Mesendoderm (in vitro differentiated cells): ENCODE results near the gene HTATIP2.
A peak's percentile ranks its signal among the peaks of the same experiment; 100 is the strongest.

Experiments
- DNase-seq: peaks from one replicate; pipeline ENCODE4 v3.0.0; 2013
- H2AK5ac ChIP-seq: 2 replicates; pipeline ENCODE4 v1.6.1; 2013; ENCODE audit warnings: low read length, inconsistent platforms
- H2BK120ac ChIP-seq: 2 replicates; pipeline ENCODE4 v1.6.1; 2013; ENCODE audit warnings: low read depth, mild to moderate bottlenecking, low read length, moderate library complexity, mixed read lengths
- H2BK15ac ChIP-seq: replicated peaks from 2 replicates; pipeline ENCODE4 v1.6.1; 2013; ENCODE audit warnings: low read depth, mild to moderate bottlenecking, moderate library complexity
- H2BK5ac ChIP-seq: 2 replicates; pipeline ENCODE4 v1.6.1; 2013; ENCODE audit warnings: low read length, inconsistent platforms
- H3K18ac ChIP-seq: 2 replicates; pipeline ENCODE4 v1.6.1; 2013; ENCODE audit warnings: mild to moderate bottlenecking, low read length, mixed read lengths
- H3K23ac ChIP-seq: one replicate; pipeline ENCODE4 v1.6.1; 2013; ENCODE audit warnings: low read length
- H3K27ac ChIP-seq: 2 replicates; pipeline ENCODE4 v1.5.1; 2013; ENCODE audit warnings: low read depth, mild to moderate bottlenecking, inconsistent platforms, low read length, moderate library complexity
- H3K27me3 ChIP-seq: 2 replicates; pipeline ENCODE4 v1.6.1; 2013; ENCODE audit warnings: low read length, control low read depth, mild to moderate bottlenecking, inconsistent platforms; ENCODE audit not compliant: insufficient read depth, poor library complexity
- H3K36me3 ChIP-seq: 2 replicates; pipeline ENCODE4 v1.6.1; 2013; ENCODE audit warnings: low read length, inconsistent platforms; ENCODE audit not compliant: control insufficient read depth, insufficient read depth
- H3K4ac ChIP-seq: one replicate; pipeline ENCODE4 v1.6.1; 2013; ENCODE audit warnings: low read depth, mild to moderate bottlenecking, low read length, moderate library complexity
- H3K4me1 ChIP-seq: 2 replicates; pipeline ENCODE4 v1.6.1; 2013; ENCODE audit warnings: low read depth, low read length, inconsistent platforms; ENCODE audit not compliant: control insufficient read depth
- H3K4me2 ChIP-seq: 2 replicates; pipeline ENCODE4 v1.6.1; 2013; ENCODE audit warnings: low read length
- H3K4me3 ChIP-seq: 2 replicates; pipeline ENCODE4 v1.5.1; 2013; ENCODE audit warnings: mild to moderate bottlenecking, low read length
- H3K56ac ChIP-seq: one replicate; pipeline ENCODE4 v1.6.1; 2013; ENCODE audit warnings: low read length
- H3K79me1 ChIP-seq: 2 replicates; pipeline ENCODE4 v1.6.1; 2013; ENCODE audit warnings: low read length, inconsistent platforms
- H3K79me2 ChIP-seq: 2 replicates; pipeline ENCODE4 v1.6.1; 2013; ENCODE audit warnings: mild to moderate bottlenecking, low read length; ENCODE audit not compliant: control insufficient read depth, insufficient read depth
- H3K9ac ChIP-seq: 2 replicates; pipeline ENCODE4 v1.6.1; 2013; ENCODE audit warnings: low read length, inconsistent platforms
- H4K5ac ChIP-seq: one replicate; pipeline ENCODE4 v1.6.1; 2013; ENCODE audit warnings: low read length
- H4K8ac ChIP-seq: one replicate; pipeline ENCODE4 v1.6.1; 2013; ENCODE audit warnings: low read depth, mild to moderate bottlenecking, control low read depth, low read length, moderate library complexity
- WGBS: extraction: QIAGEN DNeasy Blood & Tissue Kit; methylation state at CpG from one replicate; pipeline ENCODE4 v1.1.7; 2013; ENCODE audit warnings: low lambda C conversion rate, missing lambda C conversion rate; ENCODE audit not compliant: insufficient coverage; ENCODE audit errors: extremely low coverage; 5-methylcytosine and 5-hydroxymethylcytosine counted together

The HTATIP2 gene

DNA sequence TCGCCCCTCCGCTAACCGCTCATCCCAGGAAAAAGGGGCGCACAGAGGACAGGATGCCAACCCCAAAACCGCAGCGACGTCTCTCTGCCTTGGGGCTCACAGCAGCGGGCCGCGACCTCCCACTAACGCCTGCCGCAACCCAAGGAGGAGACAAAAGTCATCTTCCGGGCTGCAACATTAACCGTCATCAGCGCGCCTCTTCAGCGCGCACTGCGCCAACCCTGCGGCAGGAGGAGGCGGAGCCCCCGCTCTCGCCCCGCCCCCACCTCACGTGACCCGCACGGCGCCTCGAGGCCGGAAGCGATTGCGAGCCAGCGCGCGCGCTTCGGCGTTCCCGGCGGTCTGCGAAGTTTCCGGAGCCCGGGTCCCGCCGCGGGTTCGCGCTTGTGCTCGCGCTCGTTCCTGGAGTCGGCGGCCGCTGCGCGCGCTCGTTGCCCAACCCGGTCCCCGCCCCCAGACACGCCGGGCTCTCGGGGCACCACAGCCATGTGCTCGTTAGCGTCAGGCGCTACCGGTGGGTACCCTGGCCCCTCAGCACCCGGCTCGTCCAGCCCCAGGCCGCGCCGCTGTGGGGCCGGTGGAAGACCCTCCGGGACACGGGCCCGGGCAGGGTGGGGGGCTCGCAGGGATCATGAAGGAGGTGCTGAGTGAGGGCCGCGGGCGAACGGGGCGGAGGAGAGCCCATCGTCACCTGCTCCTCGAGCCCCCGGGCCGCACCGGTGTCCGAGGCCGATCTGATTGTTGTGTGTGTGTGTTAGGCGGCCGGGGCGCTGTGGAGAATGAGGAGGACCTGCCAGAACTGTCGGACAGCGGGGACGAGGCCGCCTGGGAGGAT is 24.0 kb downstream of the HTATIP2 start, which contains the start of gene PRMT3:
TSS of gene PRMT3 (plus strand) at position 456 of the 835 bp plus-strand sequence. CDS start at position 487, 31 bp downstream.
- Histone ChIP-seq H3K79me1 (peaks cover 4% of the 10 kb centered on the region), H3K27ac (peak within 1 kb of the TSS; percentile 55), H2BK5ac (peak within 1 kb of the TSS; percentile 44)

GRCh38 chr11:20388096-20389055 is 24.9 kb downstream of the HTATIP2 start:
- H3K4me3 ChIP-seq: peak overlapping the region; percentile 77
- peak overlapping the region; percentile 55 for H3K27ac ChIP-seq
- H3K36me3 ChIP-seq: no peaks in the 10 kb centered on the region
- no peak overlapping the region for H4K5ac ChIP-seq
- H3K4me1 ChIP-seq: no peaks in the 10 kb centered on the region
- no peak overlapping the region for H2BK5ac ChIP-seq
- peaks cover 4% of the 10 kb centered on the region for H3K79me1 ChIP-seq
- DNase-seq: peak; percentile 17
- no peak overlapping the region for H3K4ac ChIP-seq
- peak overlapping the region; percentile 60 for H3K18ac ChIP-seq
- peaks cover 4% of the 10 kb centered on the region for H3K79me2 ChIP-seq
- H3K23ac ChIP-seq: peak overlapping the region; percentile 68
- H3K27me3 ChIP-seq: no peaks in the 10 kb centered on the region
- peak overlapping the region; percentile 92 for H3K9ac ChIP-seq
- H3K56ac ChIP-seq: peak overlapping the region; percentile 96
- peak overlapping the region; percentile 83 for H3K4me2 ChIP-seq
- no CpG with 5 or more reads among the region's 25 CpGs for WGBS
- H2AK5ac ChIP-seq: no peak overlapping the region
- no peak overlapping the region for H4K8ac ChIP-seq
- no peak overlapping the region for H2BK15ac ChIP-seq
- H2BK120ac ChIP-seq: no peak overlapping the region

More for the DNA sequence above, 24.0 kb downstream of the HTATIP2 start, which contains the start of gene PRMT3:
- peak within 1 kb of the TSS; percentile 88 for H3K4me3 ChIP-seq
- no CpG with 5 or more reads among the region's 96 CpGs for WGBS
- no peaks in the 10 kb centered on the region for H3K36me3 ChIP-seq
- peak within 1 kb of the TSS; percentile 92 for H3K9ac ChIP-seq
- no peaks in the 10 kb centered on the region for H3K4me1 ChIP-seq
- H3K27me3 ChIP-seq: no peaks in the 10 kb centered on the region
- no peak within 1 kb of the TSS for H2AK5ac ChIP-seq
- peak within 1 kb of the TSS; percentile 68 for H3K23ac ChIP-seq
- H3K4ac ChIP-seq: peak within 1 kb of the TSS; percentile 77
- H3K4me2 ChIP-seq: peak within 1 kb of the TSS; percentile 83
- no peak within 1 kb of the TSS for H2BK120ac ChIP-seq
- H3K56ac ChIP-seq: peak within 1 kb of the TSS; percentile 96
- H2BK15ac ChIP-seq: no peak within 1 kb of the TSS
- H3K18ac ChIP-seq: peak within 1 kb of the TSS; percentile 61
- no peak within 1 kb of the TSS for H4K5ac ChIP-seq
- H4K8ac ChIP-seq: no peak within 1 kb of the TSS
- peaks cover 4% of the 10 kb centered on the region for H3K79me2 ChIP-seq
- peak; percentile 97 for DNase-seq

GRCh38 chr11:20397281-20397680 is 33.8 kb downstream of the HTATIP2 start:
- no peak overlapping the region for H2AK5ac ChIP-seq
- H3K23ac ChIP-seq: no peak overlapping the region
- no peak overlapping the region for H3K18ac ChIP-seq
- no peak overlapping the region for H3K56ac ChIP-seq
- no peak overlapping the region for H3K9ac ChIP-seq
- no peak overlapping the region for H3K27ac ChIP-seq
- H3K79me1 ChIP-seq: no peaks in the 10 kb centered on the region
- H3K4me2 ChIP-seq: no peak overlapping the region
- H4K5ac ChIP-seq: no peak overlapping the region
- H3K36me3 ChIP-seq: no peaks in the 10 kb centered on the region
- H3K4me1 ChIP-seq: no peaks in the 10 kb centered on the region
- peak; percentile 66 for DNase-seq
- no peaks in the 10 kb centered on the region for H3K27me3 ChIP-seq
- H2BK120ac ChIP-seq: no peak overlapping the region
- H3K4ac ChIP-seq: no peak overlapping the region
- WGBS: no CpG with 5 or more reads among the region's 3 CpGs
- no peak overlapping the region for H2BK15ac ChIP-seq
- no peak overlapping the region for H4K8ac ChIP-seq
- no peaks in the 10 kb centered on the region for H3K79me2 ChIP-seq
- H3K4me3 ChIP-seq: no peak overlapping the region
- no peak overlapping the region for H2BK5ac ChIP-seq

GRCh38 chr11:20399498-20399897 is 36.0 kb downstream of the HTATIP2 start:
- no peaks in the 10 kb centered on the region for H3K36me3 ChIP-seq
- no peaks in the 10 kb centered on the region for H3K27me3 ChIP-seq
- WGBS: no CpG with 5 or more reads among the region's 2 CpGs
- no peak overlapping the region for H3K9ac ChIP-seq
- no peak overlapping the region for H3K27ac ChIP-seq
- no peak overlapping the region for H2BK5ac ChIP-seq
- H3K56ac ChIP-seq: no peak overlapping the region
- H4K8ac ChIP-seq: no peak overlapping the region
- H3K4ac ChIP-seq: no peak overlapping the region
- H4K5ac ChIP-seq: no peak overlapping the region
- H3K79me2 ChIP-seq: no peaks in the 10 kb centered on the region
- no peaks in the 10 kb centered on the region for H3K4me1 ChIP-seq
- no peak overlapping the region for H2BK120ac ChIP-seq
- no peak overlapping the region for H3K4me3 ChIP-seq
- H2BK15ac ChIP-seq: no peak overlapping the region
- H3K4me2 ChIP-seq: no peak overlapping the region
- no peak overlapping the region for H3K23ac ChIP-seq
- H2AK5ac ChIP-seq: no peak overlapping the region
- DNase-seq: no peak
- H3K79me1 ChIP-seq: no peaks in the 10 kb centered on the region
- no peak overlapping the region for H3K18ac ChIP-seq

GRCh38 chr11:20403059-20403458 is 39.5 kb downstream of the HTATIP2 start:
- WGBS: no CpG with 5 or more reads among the region's 1 CpG
- H3K27ac ChIP-seq: no peak overlapping the region
- no peak overlapping the region for H4K8ac ChIP-seq
- H3K23ac ChIP-seq: no peak overlapping the region
- no peak overlapping the region for H2BK15ac ChIP-seq
- H3K36me3 ChIP-seq: no peaks in the 10 kb centered on the region
- no peak overlapping the region for H2AK5ac ChIP-seq
- H3K79me2 ChIP-seq: no peaks in the 10 kb centered on the region
- no peaks in the 10 kb centered on the region for H3K27me3 ChIP-seq
- H2BK5ac ChIP-seq: no peak overlapping the region
- H3K4ac ChIP-seq: no peak overlapping the region
- no peak overlapping the region for H3K56ac ChIP-seq
- H3K4me2 ChIP-seq: no peak overlapping the region
- H3K4me3 ChIP-seq: no peak overlapping the region
- H3K4me1 ChIP-seq: no peaks in the 10 kb centered on the region
- no peak overlapping the region for H3K9ac ChIP-seq
- no peak for DNase-seq
- H3K79me1 ChIP-seq: no peaks in the 10 kb centered on the region
- H4K5ac ChIP-seq: no peak overlapping the region
- H3K18ac ChIP-seq: no peak overlapping the region
- no peak overlapping the region for H2BK120ac ChIP-seq
